SU-DHL-6 (cell line): ENCODE results near the gene TMLHE.

Source experiments
- CTCF ChIP-seq: fragments of 200-600 bp; sonication (generic); IDR thresholded peaks from one replicate; pipeline ENCODE4 v1.5.1; 2017; ENCODE audit warnings: antibody characterized with exemption, mild to moderate bottlenecking, low read length, moderate library complexity; ENCODE audit not compliant: insufficient read depth, poor library complexity, severe bottlenecking
- EZH2phosphoT487 ChIP-seq: fragments of 200-600 bp; sonication (generic), shearing (Covaris generic); conservative IDR thresholded peaks from 2 replicates; pipeline ENCODE4 v1.6.1; 2018; ENCODE audit warnings: mild to moderate bottlenecking, antibody characterized with exemption, low read length, moderate library complexity, mixed read lengths

GRCh38 chrX:155637714-155638113 is 25.0 kb upstream of the TMLHE start:
- TF ChIP-seq CTCF (no peak), EZH2phosphoT487 (no peak)
